Skin of body (tissue), 2 donors: Measurements from ENCODE around the gene SPCS2. TPM values are rescaled to one million over a fixed set of nuclear protein-coding genes. Genes with fewer than 3 reads are reported as not detected.
"Not testable (repeated sequence)": the region's sequence is repeated elsewhere in the genome, so short reads cannot be mapped to it uniquely, and the experiment has no call there.

Experiments used
- DNase-seq: peaks from one replicate; lab custom pipeline; 2025; lab: John Stamatoyannopoulos, UW
- total RNA-seq: library from RNA; depleted of rRNA; stranded (reverse); fragments of >200 nt; gene quantifications from one replicate; pipeline ENCODE4 v1.2.3, GENCODE V29; 2014

SPCS2 gene
- total RNA-seq, 1 donor from 2014 or later = 20.6 TPM

DNA sequence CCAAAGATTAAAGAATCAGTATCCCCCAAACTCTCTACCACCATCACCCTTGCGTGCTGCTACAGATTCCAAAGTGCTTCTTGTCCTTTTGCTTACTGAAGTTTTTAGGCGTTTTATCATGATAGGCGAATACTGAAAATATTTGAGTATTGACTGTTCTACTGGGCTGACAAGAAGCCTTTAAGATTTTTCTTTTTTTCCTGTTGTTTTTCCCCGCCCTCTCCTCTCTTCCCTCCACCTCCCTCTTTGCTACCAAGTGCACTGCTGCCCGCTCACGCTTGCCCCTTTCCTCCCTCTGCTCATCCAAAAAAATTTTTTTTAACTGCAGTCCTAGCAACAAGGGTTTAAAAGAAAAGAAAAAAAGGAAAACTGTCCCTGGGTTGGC lies 679 bp downstream of the SPCS2 start:
- no peak for DNase-seq

DNA sequence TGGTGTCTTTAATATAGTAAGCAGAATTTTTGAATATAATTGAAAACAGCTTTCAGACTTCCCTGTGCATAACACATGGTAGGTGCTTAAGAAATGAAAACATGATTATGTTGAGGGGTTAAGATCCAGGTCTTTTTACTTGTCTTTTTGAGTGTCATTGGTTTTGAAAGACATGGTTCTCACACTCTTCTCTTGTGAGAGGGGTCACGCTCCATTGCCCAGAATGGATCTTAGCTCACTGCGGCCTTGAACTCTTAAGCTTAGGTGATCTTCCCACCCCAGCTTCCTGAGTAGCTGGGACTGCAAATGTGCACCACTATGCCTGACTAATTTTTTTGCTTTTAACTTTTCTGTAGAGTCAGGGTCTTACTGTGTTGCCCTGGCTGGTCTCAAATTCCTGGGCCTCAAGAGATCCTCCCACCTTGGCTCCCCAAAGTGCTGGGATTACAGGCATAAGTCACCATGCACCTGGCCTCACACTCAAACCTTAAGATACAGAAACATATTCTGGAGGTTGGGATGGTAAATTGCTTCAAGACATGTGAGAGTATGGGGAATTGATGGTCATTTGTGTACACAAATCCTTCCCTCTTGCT lies 1.4 kb downstream of the SPCS2 start:
- no peak for DNase-seq

DNA sequence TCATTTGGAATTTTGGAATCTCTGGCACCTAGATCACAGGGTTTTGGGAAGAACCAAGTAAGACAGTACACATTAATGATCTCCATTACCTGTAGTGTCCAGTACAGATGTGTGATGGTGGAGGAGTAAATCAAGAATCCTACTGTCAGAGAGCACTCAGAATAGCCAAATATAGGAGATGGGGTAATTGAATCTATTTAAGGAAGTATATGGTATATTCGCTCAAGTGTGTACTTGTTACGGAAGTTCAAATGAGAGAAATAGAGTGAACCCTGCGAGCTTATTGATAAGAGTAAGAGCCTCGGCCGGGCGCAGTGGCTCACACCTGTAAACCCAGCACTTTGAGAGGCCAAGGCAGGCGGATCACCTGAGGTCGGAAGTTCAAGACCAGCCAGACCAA lies 2.2 kb downstream of the SPCS2 start:
- DNase-seq = no peak

DNA sequence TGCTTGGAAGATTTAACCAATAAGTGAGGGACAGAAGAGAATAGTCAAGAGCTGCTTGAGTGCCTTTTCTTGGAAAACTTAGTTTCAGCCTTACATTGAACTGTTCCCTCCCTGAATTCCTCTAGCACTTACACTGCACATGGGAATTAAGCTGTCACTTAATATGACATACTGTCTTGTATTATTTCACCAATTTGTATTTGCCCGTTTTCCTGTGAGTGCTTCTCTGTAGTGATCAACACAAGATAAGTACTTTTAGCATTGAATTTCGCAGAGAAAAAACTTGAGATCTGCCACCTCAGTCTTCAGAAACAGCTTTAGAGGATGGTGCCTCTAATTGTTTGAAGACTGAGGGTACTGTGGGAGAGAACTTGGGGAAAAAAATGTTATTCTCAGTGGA lies 3.7 kb downstream of the SPCS2 start:
- no peak for DNase-seq

DNA sequence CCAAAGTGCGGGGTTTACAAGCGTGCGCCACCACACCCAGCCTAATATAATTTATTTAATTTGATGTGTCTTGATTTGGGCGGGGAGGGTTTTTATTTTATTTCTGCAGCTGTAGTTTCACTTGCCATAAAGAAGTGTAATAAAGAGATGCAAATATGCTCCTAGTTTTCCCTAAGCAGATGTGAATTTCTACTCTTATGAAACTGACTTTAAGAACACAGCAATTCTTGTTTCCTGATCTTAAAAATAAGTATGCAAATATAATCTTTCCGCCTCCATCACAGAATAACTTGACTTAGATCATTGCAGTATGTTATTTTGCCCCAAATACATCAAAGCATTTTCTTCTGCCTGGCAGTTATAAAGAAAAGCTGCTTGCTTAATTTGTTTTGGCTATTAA lies 4.4 kb downstream of the SPCS2 start:
- no peak for DNase-seq

DNA sequence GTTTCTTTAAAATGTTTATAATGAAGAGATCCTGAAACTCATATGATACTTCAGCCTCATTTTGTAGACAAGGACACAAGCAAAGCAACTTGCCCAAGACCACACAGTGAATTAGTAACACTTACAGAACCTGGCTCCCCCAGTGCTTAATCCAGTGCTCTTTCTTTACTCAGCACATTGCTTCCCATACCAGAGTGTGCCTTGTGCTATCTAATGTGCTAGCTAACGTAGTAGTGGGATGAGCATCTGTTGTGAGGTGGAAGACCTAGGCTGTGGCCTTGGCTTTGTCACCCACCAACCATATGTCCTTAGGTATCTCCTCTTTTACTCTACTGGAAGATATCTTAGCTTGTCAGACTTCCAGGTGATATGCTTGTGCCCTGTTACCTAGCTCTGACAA lies 5.1 kb downstream of the SPCS2 start:
- no peak for DNase-seq

DNA sequence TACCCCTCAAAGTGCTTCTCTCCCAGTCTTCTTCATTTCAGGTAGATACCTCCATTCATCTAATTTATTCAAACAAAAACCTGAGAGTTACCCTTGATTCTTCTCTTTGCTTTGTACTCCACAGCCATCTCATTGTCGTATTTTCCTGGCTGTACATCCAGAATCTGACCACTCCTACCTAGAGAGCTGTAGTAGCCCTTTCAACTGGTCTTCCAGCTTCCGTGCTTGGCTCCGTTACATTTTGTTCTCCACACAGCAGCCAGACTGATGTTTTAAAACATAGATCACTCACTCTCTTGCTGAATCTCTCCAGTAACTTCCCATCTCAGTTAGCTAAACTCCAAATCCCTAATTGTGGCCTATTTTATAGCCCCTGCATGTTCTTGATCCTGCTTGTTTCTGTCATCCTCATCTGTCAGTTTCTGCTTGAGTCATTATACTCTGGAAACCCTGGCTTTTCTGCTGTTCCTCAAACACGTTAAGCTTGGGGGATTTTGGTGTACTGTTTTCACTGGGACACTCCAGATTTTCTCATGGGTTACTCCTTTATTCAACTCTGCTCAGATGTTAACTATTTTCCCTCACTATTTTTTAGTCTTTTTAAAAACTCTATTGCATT lies 7.4 kb downstream of the SPCS2 start:
- DNase-seq = no peak

DNA sequence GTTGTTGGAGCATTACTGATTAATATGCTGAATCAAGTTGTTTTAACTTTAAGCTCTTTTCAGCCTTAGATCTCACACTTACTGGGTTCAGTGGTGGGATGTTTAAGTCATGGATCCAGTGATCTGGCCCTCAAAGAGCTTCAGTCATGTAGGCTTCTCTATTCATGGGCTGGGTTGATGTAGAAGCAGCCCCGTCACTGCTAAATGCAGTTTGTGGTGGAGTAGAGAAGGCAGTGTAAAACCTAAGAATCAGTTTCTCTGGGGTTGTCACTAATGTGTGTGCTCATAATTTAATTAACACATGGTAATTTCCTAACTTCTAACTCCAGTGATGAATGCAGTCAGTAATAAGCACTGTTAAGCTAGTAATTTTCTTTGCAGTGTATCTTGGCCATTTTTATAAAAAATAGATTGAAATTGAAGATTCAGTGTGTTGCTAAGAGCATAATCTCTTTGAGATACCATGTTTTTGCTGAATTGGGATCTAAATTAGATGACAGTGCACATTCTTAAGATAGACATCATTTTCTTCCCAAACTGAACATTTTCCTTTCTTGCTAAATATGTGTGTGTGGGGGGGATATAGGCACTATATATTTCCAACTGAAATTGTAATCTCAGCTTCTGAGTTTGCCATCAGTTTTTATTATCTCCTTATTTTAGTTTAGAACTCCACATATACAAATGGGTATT lies 9.0 kb downstream of the SPCS2 start:
- no peak for DNase-seq

DNA sequence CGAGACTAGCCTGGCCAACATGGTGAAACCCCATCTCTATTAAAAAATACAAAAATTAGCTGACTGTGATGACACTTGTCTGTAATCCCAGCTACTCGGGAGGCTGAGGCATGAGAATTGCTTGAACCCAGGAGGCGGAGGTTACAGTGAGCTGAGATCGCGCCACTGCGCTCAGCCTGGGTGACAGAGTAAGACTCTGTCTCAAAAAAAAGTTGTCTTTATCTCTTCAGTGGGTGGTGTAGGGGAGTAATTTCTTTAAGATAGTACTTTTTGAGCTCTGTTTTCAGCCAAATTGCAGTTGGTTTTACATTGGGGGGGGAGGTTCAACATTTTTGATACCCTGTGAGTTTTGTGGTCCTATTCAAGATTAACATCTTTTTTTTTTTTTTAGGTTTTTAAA lies 11.1 kb downstream of the SPCS2 start:
- not testable (repeated sequence) for DNase-seq

DNA sequence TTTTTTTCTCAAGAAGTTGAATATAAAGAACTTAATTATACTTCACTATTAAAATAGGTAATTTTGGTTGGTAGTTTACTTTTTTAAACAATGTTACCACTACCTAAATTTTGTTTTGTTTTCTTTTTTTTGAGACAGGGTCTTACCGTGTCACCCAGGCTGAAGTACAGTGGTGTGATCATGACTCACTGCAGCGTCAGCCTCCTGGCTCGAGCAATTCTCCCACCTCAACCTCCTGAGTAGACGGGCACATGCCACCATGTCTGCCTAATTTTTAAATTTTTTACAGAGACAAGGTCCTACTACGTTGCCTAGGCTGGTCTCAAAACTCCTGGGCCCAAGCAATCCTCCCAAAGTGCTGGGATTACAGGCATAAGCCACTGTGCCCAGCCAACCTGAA lies 17.6 kb downstream of the SPCS2 start:
- DNase-seq = no peak

DNA sequence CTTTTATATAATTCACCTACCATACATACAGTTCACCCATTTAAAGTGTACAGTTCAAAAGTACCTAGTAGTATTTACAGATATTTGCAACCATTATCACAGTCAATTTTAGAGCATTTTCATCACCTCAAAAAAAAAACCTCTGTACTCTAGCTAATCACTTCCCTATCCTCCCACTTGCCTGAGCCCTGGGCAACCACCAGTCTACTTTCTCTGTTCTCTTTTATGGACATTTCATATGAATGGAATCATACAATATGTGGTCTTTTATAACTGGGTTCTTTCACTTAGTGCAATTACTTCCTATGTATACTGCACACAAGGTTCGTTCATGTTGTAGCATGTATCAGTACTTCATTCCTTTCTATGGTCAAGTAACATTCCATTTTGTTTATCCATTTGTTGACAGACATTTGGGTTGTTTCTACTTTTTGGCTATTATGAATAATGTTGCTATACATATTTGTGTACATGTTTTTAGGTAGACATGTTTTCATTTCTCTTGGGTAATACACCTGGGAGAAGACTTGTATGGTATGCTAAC lies 21.9 kb downstream of the SPCS2 start:
- DNase-seq = no peak

DNA sequence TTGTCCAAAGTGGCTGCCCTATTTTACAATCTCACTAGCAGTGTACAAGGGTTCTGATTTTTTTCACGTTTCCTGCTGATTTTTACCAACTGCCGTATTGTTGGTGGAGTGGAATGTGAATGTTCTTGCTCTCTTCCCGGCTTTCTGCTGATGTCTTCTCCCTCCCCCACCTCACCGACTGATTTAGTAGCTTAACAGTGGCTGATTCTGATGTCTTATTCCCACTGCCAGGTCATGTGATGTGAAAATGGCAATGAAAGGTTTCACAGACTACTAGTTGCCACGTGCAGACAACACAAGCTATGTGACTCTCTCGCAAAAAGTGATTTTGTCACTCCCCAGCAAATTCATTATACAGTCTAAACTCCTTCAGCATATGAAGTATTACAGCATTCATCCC lies 22.4 kb downstream of the SPCS2 start:
- DNase-seq = no peak

DNA sequence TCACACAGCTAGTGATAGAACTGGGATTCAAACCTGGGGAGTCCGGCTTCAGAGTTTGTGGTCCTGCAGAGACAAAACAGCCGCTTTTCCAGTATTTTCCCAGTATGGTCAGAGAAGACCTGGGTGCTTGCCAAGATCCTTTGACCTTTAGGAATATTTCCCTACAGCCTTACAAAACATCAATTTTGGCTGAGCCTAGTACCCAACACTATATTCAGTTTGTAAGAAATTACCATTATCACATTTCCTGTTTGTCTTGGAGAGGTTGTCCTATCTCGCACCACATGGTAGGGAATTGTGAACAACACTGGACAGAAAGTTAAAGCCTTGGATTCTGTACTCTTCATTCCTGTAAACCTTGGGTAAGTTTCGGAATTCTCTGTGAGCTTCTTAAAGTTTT lies 29.0 kb downstream of the SPCS2 start:
- no peak for DNase-seq

DNA sequence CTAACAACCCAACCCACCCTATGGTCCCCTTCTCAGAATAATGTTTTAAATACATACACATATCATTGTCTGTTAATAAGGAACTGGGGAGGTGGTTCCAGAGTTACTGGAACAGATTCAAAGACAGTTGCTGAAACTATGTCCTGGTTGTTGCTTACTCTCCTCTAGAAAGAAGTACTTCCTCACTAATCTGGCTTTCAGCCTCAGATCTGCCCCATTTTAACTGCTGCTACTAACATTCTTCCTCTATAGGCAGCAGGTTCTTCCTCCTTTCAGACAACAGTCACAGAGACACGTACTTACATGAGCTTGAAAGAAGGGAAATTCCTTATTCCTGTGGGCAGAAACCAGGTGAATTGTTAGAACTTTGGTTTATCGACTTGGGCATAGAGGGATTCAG lies 31.6 kb downstream of the SPCS2 start:
- DNase-seq = no peak

DNA sequence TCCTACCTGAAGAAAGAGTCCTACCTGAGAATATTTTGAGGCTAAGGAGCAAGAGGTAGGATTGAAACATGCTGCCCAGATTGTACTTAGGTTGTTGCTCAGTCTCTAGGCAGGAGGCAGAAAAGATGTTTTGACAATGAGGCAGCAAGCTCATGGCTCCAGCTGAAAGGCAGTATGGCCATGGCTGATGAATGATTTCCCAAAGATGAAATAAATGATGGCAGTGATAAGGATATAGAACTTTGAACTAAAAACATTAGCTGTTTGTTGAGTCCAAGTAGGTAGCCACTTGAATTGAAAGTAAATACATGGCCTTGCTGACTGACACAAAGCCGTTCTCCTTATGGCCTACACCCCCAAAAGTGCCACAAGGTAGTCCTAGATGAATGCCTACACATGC lies 32.8 kb downstream of the SPCS2 start:
- no peak for DNase-seq

DNA sequence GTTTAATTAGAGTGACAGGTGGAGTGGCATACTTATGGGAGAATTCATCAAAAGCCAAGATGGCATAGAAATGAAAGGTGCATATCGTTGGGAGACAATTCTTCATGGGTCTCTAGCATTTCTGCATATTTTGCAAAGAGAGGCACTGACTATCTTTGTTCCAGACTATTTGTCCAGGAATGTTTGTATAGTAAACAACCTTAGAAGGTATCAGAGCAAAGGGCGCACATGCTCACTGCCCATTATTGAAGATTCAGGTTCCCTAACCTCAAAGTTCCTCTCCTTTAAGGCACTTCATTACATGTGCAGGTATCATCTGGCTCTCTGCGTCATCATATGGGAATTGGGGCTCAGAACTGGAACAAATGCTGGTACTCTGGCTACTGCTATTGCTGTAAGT lies 35.0 kb downstream of the SPCS2 start:
- DNase-seq = no peak

DNA sequence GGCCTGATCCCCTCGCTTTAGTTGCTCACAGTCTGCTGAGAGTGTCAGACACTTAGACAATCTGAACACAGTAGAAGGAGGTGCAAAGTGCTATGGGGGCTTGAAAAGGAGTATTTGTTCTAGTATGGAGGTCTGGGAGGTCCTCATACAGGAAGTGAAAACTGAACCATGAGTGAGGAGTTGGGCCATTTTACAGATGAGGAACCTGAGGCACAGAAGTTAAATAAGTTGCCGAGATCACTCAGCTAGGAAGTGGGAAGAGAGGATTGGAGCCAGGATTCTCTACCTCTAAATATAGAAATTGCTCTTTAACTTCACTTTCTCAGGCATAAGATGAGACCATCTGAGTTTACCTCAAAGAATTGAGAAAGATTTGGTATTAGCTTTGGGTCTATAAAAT lies 35.7 kb downstream of the SPCS2 start:
- no peak for DNase-seq

DNA sequence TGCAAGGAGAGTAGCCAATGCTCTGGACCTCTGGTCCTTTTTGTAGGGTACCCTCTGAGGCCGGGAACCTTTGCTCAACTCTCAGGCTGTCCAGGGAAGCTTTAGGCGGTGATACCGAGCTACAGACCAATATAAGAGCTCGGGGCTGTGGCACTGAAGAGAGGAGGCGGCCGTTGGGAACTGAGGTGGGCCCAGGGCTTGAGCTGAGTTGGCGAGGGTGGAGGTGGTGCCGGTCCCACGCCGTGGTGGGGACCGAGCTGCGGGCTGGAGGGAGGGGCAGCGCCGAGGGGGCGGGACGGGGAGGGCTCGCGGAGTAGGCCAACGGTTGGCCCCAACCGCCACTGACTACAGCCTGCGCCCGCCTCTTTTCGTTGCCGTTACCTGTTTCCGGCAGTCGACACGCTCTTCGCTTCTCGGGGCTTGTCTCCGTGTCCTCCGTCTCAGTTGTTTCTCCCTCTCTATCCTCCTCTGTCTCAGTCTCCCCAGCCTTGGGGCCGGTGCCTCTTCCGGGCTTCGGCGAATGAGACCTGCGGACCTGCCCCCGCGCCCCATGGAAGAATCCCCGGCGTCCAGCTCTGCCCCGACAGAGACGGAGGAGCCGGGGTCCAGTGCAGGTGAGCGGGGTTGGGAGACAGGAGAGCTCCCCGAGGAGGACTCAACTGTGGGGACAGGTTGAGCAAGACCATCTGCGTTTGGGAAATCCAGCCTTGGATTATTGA lies 39.6 kb downstream of the SPCS2 start, which contains the start of gene NEU3:
NEU3 (plus strand) TSS at position 393 of the 719 bp plus-strand sequence; CDS start at position 521, 128 bp downstream.
- peak; percentile 20 for DNase-seq

DNA sequence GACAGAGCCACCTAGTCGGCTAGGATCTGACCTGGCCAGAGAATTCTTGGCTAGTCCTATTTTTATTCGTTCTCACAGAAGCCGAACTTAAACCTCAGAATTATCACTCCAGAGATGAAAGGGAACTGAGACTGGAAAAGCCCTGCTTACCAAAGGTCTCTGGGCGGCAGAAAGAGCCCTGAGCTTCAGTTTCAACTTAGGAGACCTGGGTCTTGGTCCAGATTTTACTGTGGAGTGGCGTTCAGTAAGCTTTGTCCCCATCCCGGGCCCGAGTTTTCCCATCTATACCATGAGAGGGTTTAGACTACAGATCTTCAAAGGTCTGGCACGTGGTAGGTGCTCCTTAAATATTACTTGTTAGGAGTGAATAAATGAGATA lies 40.2 kb downstream of the SPCS2 start:
- DNase-seq = no peak

DNA sequence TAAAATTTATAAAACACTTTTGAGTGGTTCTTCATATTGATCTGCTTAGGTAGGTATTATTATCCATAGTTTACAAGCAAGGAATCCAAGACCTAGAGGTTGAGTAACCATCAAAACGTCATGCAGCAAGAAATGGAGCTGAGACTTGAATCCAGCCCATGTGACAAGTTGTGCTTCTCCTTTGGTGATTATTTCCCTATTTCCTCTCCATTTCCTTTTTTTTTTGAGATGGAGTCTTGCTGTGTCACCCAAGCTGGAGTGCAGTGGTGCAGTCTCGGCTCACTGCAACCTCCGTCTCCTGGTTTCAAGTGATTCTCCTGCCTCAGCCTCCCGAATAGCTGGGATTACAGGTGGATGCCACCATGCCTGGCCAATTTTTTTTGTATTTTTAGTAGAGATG lies 41.1 kb downstream of the SPCS2 start:
- DNase-seq = not testable (repeated sequence)

DNA sequence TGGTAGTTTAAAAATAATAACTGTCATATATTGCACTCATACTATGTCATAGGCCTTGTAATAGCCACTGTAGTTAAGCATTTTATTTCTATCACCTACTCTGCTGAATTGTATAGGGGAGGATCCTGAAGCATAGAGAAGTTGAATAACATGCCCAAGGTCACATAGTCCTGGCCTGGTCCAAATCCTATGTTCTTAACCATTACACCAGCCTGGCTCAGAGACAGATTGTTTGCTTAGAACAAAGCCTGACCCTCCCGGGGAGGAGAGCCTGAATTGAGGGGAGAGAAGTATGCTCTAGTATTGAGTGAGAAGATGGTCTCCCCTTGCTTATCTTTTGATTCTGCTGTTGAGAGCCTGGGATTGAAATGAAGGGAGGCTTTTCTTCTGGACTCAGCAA lies 41.9 kb downstream of the SPCS2 start:
- DNase-seq = no peak

DNA sequence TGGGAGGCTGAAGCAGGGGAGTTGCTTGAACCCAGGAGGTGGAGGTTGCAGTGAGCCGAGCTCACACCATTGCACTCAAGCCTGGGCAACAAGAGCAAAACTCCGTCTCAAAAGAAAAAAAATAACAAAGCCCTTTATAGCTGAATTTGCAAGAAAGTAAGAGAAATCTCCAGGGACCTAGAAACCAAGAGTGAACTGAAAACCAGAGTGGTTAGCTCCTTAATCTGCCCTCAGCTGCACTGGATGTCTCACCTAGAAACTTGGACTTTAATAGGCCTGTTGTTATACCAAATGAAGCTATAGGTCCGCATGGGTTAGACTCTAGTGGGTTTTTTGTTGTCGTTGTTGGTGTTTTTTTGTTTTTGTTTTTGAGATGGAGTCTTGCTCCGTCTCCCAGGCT lies 43.8 kb downstream of the SPCS2 start:
- no peak for DNase-seq
